HAP-1 (cell line): ENCODE data around the gene OR51E2.

ENCODE experiments used
- DNase-seq, 2 experiments: peaks; one replicate each; pipeline ENCODE4 v3.0.0-alpha.2; 2016 to 2020; ENCODE audit warnings: low spot score in 2 of 2
- H3K27me3 ChIP-seq: fragments of 250-450 bp; sonication (Bioruptor Pico); 2 replicates; pipeline ENCODE4 v1.5.1; 2020; ENCODE audit warnings: low read depth, mild to moderate bottlenecking, moderate library complexity
- H3K36me3 ChIP-seq: fragments of 250-450 bp; sonication (Bioruptor Pico); replicated peaks from 2 replicates; pipeline ENCODE4 v1.5.1; 2020; ENCODE audit warnings: mild to moderate bottlenecking
- H3K4me1 ChIP-seq: fragments of 250-450 bp; sonication (Bioruptor Pico); 2 replicates; pipeline ENCODE4 v1.5.1; 2020; ENCODE audit warnings: mild to moderate bottlenecking
- H3K4me3 ChIP-seq: fragments of 250-450 bp; sonication (Bioruptor Pico); 2 replicates; pipeline ENCODE4 v1.5.1; 2020; ENCODE audit warnings: mild to moderate bottlenecking, moderate library complexity
- H3K9me3 ChIP-seq: fragments of 250-450 bp; sonication (Bioruptor Pico); 2 replicates; pipeline ENCODE4 v1.5.1; 2020; ENCODE audit warnings: mild to moderate bottlenecking, moderate library complexity
- in situ Hi-C: fragments of 300-500 bp; cut with MboI; formaldehyde crosslinking; loops from 3 replicates; pipeline ENCODE4 v1.14.3; 2020; ENCODE audit warnings: low sequenced_read_pairs, inconsistent platforms, mixed read lengths

The OR51E2 gene

GRCh38 chr11:4682623-4683419, 14.8 kb downstream of the OR51E2 start:
- H3K4me1 ChIP-seq, result no peaks in the 10 kb centered on the region
- in situ Hi-C loops, result no loop called here
- H3K36me3 ChIP-seq, result no peaks in the 10 kb centered on the region
- no peak for DNase-seq
- H3K9me3 ChIP-seq, result no peaks in the 10 kb centered on the region
- H3K4me3 ChIP-seq, result no peak overlapping the region
- H3K27me3 ChIP-seq, result no peaks in the 10 kb centered on the region

GRCh38 chr11:4680341-4680740, 17.3 kb downstream of the OR51E2 start:
- no peak for DNase-seq
- in situ Hi-C loops, result no loop called here
- H3K4me1 ChIP-seq, result no peaks in the 10 kb centered on the region
- H3K27me3 ChIP-seq, result no peaks in the 10 kb centered on the region
- H3K4me3 ChIP-seq, result no peak overlapping the region
- no peaks in the 10 kb centered on the region for H3K9me3 ChIP-seq
- no peaks in the 10 kb centered on the region for H3K36me3 ChIP-seq

- DNase-seq, result no peak
- in situ Hi-C loops, result no loop called here
- Histone ChIP-seq H3K27me3 (no peaks in the 10 kb centered on the region), H3K36me3 (no peaks in the 10 kb centered on the region), H3K9me3 (no peaks in the 10 kb centered on the region), H3K4me3 (no peak overlapping the region), H3K4me1 (no peaks in the 10 kb centered on the region)
Observed at GRCh38 chr11:4677948-4678347, 19.7 kb downstream of the OR51E2 start.

- in situ Hi-C loops, result no loop called here
- no peaks in the 10 kb centered on the region for H3K27me3 ChIP-seq
Observed at GRCh38 chr11:4673781-4674180, 23.9 kb downstream of the OR51E2 start.

GRCh38 chr11:4672470-4672869, 25.2 kb downstream of the OR51E2 start:
- in situ Hi-C loops, result no loop called here
- Histone ChIP-seq H3K27me3 (no peaks in the 10 kb centered on the region), H3K9me3 (no peaks in the 10 kb centered on the region), H3K36me3 (no peaks in the 10 kb centered on the region), H3K4me3 (no peak overlapping the region), H3K4me1 (no peaks in the 10 kb centered on the region)
- DNase-seq, result no peak

More at GRCh38 chr11:4673781-4674180, 23.9 kb downstream of the OR51E2 start:
- Histone ChIP-seq H3K4me3 (no peak overlapping the region), H3K36me3 (no peaks in the 10 kb centered on the region), H3K9me3 (no peaks in the 10 kb centered on the region), H3K4me1 (no peaks in the 10 kb centered on the region)
- no peak for DNase-seq

GRCh38 chr11:4671741-4672140, 25.9 kb downstream of the OR51E2 start:
- H3K9me3 ChIP-seq, result no peaks in the 10 kb centered on the region
- DNase-seq, result no peak
- no peaks in the 10 kb centered on the region for H3K27me3 ChIP-seq
- no peaks in the 10 kb centered on the region for H3K4me1 ChIP-seq
- in situ Hi-C loops, result no loop called here
- H3K36me3 ChIP-seq, result no peaks in the 10 kb centered on the region
- no peak overlapping the region for H3K4me3 ChIP-seq

GRCh38 chr11:4665424-4665823, 32.2 kb downstream of the OR51E2 start:
- no peak for DNase-seq
- peaks cover 6% of the 10 kb centered on the region; the same call in 1 of the 2 replicates for H3K27me3 ChIP-seq
- H3K9me3 ChIP-seq, result no peaks in the 10 kb centered on the region
- no peak overlapping the region for H3K4me3 ChIP-seq
- in situ Hi-C loops, result no loop called here
- H3K4me1 ChIP-seq, result no peaks in the 10 kb centered on the region
- no peaks in the 10 kb centered on the region for H3K36me3 ChIP-seq

- no peak for DNase-seq
- H3K4me3 ChIP-seq, result no peak overlapping the region
Observed at GRCh38 chr11:4664786-4665185, 32.9 kb downstream of the OR51E2 start.

GRCh38 chr11:4664183-4664582, 33.5 kb downstream of the OR51E2 start:
- DNase-seq, result no peak
- no peaks in the 10 kb centered on the region for H3K36me3 ChIP-seq
- H3K27me3 ChIP-seq, result peaks cover 6% of the 10 kb centered on the region; the same call in 1 of the 2 replicates
- in situ Hi-C loops, result no loop called here
- no peak overlapping the region for H3K4me3 ChIP-seq
- no peaks in the 10 kb centered on the region for H3K4me1 ChIP-seq
- no peaks in the 10 kb centered on the region for H3K9me3 ChIP-seq

More at GRCh38 chr11:4664786-4665185, 32.9 kb downstream of the OR51E2 start:
- Histone ChIP-seq H3K27me3 (peaks cover 6% of the 10 kb centered on the region; the same call in 1 of the 2 replicates), H3K4me1 (no peaks in the 10 kb centered on the region), H3K9me3 (no peaks in the 10 kb centered on the region), H3K36me3 (no peaks in the 10 kb centered on the region)
- in situ Hi-C loops, result no loop called here

GRCh38 chr11:4662876-4663275, 34.8 kb downstream of the OR51E2 start:
- no peak for DNase-seq
- H3K4me1 ChIP-seq, result no peaks in the 10 kb centered on the region
- no peak overlapping the region for H3K4me3 ChIP-seq
- in situ Hi-C loops, result no loop called here
- no peaks in the 10 kb centered on the region for H3K36me3 ChIP-seq
- H3K27me3 ChIP-seq, result peaks cover 6% of the 10 kb centered on the region; the same call in 1 of the 2 replicates
- H3K9me3 ChIP-seq, result no peaks in the 10 kb centered on the region

GRCh38 chr11:4658629-4659445, 38.8 kb downstream of the OR51E2 start:
- in situ Hi-C loops, result no loop called here
- Histone ChIP-seq H3K9me3 (no peaks in the 10 kb centered on the region), H3K4me3 (no peak overlapping the region), H3K36me3 (no peaks in the 10 kb centered on the region), H3K4me1 (no peaks in the 10 kb centered on the region), H3K27me3 (no peaks in the 10 kb centered on the region)
- no peak for DNase-seq

GRCh38 chr11:4654635-4655369, 42.9 kb downstream of the OR51E2 start:
- Histone ChIP-seq H3K4me3 (no peak overlapping the region), H3K4me1 (no peaks in the 10 kb centered on the region), H3K27me3 (no peaks in the 10 kb centered on the region), H3K36me3 (no peaks in the 10 kb centered on the region), H3K9me3 (no peaks in the 10 kb centered on the region)
- no peak for DNase-seq
- in situ Hi-C loops, result no loop called here

GRCh38 chr11:4647766-4648165, 49.9 kb downstream of the OR51E2 start:
- Histone ChIP-seq H3K4me3 (no peak overlapping the region), H3K36me3 (no peaks in the 10 kb centered on the region), H3K4me1 (no peaks in the 10 kb centered on the region), H3K27me3 (no peaks in the 10 kb centered on the region), H3K9me3 (no peaks in the 10 kb centered on the region)
- in situ Hi-C loops, result loop anchor here (25.0 kb wide), 2 partner anchors 740 to 1165 kb away; partner anchors contain the start of genes OR51M1 and OR52N2
- no peak for DNase-seq
